ENCODE data around the gene MALRD1. TPM values are rescaled to one million over a fixed set of nuclear protein-coding genes. Genes with fewer than 3 reads are reported as not detected.

MALRD1 gene
- total RNA-seq, 1 experiment from 2014 or later = not detected

- DNase-seq (ENCODE audit: low spot score) = peak; percentile 20
These were observed 299.0 kb downstream of the MALRD1 start for GRCh38 chr10:19347621-19348020.

GRCh38 chr10:19367176-19367575, 318.6 kb downstream of the MALRD1 start:
- DNase-seq (ENCODE audit: low spot score) = no peak

- DNase-seq (ENCODE audit: low spot score) = no peak
These were observed 325.4 kb downstream of the MALRD1 start for GRCh38 chr10:19373988-19374387.

GRCh38 chr10:19385846-19386450, 337.3 kb downstream of the MALRD1 start:
- DNase-seq (ENCODE audit: low spot score) = no peak

GRCh38 chr10:19408924-19409323, 360.3 kb downstream of the MALRD1 start:
- DNase-seq (ENCODE audit: low spot score) = no peak

- DNase-seq (ENCODE audit: low spot score) = no peak
These were observed 362.5 kb downstream of the MALRD1 start for GRCh38 chr10:19411119-19411518.

GRCh38 chr10:19412531-19412930, 363.9 kb downstream of the MALRD1 start:
- peak; percentile 51 for DNase-seq (ENCODE audit: low spot score)

- DNase-seq (ENCODE audit: low spot score) = no peak
These were observed 367.6 kb downstream of the MALRD1 start for GRCh38 chr10:19416164-19416563.

- DNase-seq (ENCODE audit: low spot score) = no peak
These were observed 369.1 kb downstream of the MALRD1 start for GRCh38 chr10:19417740-19418139.

GRCh38 chr10:19421674-19422073, 373.1 kb downstream of the MALRD1 start:
- no peak for DNase-seq (ENCODE audit: low spot score)

- DNase-seq (ENCODE audit: low spot score) = no peak
These were observed 377.4 kb downstream of the MALRD1 start for GRCh38 chr10:19426034-19426433.

- DNase-seq (ENCODE audit: low spot score) = no peak
These were observed 383.2 kb downstream of the MALRD1 start for GRCh38 chr10:19431622-19432351.

- no peak for DNase-seq (ENCODE audit: low spot score)
These were observed 401.3 kb downstream of the MALRD1 start for GRCh38 chr10:19449860-19450259.

GRCh38 chr10:19451356-19451755, 402.8 kb downstream of the MALRD1 start:
- DNase-seq (ENCODE audit: low spot score) = no peak

GRCh38 chr10:19451937-19452336, 403.3 kb downstream of the MALRD1 start:
- DNase-seq (ENCODE audit: low spot score) = no peak

- no peak for DNase-seq (ENCODE audit: low spot score)
These were observed 405.4 kb downstream of the MALRD1 start for GRCh38 chr10:19453967-19454366.

- DNase-seq (ENCODE audit: low spot score) = no peak
These were observed 413.0 kb downstream of the MALRD1 start for GRCh38 chr10:19461588-19461987.

- DNase-seq (ENCODE audit: low spot score) = no peak
These were observed 418.1 kb downstream of the MALRD1 start for GRCh38 chr10:19466709-19467108.

GRCh38 chr10:19468413-19468812, 419.8 kb downstream of the MALRD1 start:
- no peak for DNase-seq (ENCODE audit: low spot score)

- DNase-seq (ENCODE audit: low spot score) = no peak
These were observed 420.9 kb downstream of the MALRD1 start for GRCh38 chr10:19469521-19469920.

- DNase-seq (ENCODE audit: low spot score) = no peak
These were observed 431.3 kb downstream of the MALRD1 start for GRCh38 chr10:19479854-19480253.

GRCh38 chr10:19480353-19480752, 431.8 kb downstream of the MALRD1 start:
- DNase-seq (ENCODE audit: low spot score) = no peak

- DNase-seq (ENCODE audit: low spot score) = no peak
These were observed 434.8 kb downstream of the MALRD1 start for GRCh38 chr10:19483421-19483820.
